MV-4-11 (cell line): ENCODE data around the gene APLN.

Source experiments
- DNase-seq: peaks from one replicate; lab custom pipeline; 2025; lab: John Stamatoyannopoulos, UW

The APLN gene

GRCh38 chrX:129640737-129641136, 14.0 kb downstream of the APLN start:
- DNase-seq: no peak

GRCh38 chrX:129638917-129639316, 15.8 kb downstream of the APLN start:
- no peak for DNase-seq

- DNase-seq: peak; percentile 37
Measured at GRCh38 chrX:129637217-129638109, 17.3 kb downstream of the APLN start.

- no peak for DNase-seq
Measured at GRCh38 chrX:129636175-129636681, 18.5 kb downstream of the APLN start.

GRCh38 chrX:129634541-129634940, 20.2 kb downstream of the APLN start:
- DNase-seq: no peak

GRCh38 chrX:129632443-129632842, 22.3 kb downstream of the APLN start:
- no peak for DNase-seq

- no peak for DNase-seq
Measured at GRCh38 chrX:129631849-129632248, 22.9 kb downstream of the APLN start.

GRCh38 chrX:129629837-129630236, 24.9 kb downstream of the APLN start:
- no peak for DNase-seq

- DNase-seq: no peak
Measured at GRCh38 chrX:129626026-129626425, 28.7 kb downstream of the APLN start.

- DNase-seq: no peak
Measured at GRCh38 chrX:129622757-129623301, 31.9 kb downstream of the APLN start.

- DNase-seq: no peak
Measured at GRCh38 chrX:129618997-129619396, 35.8 kb downstream of the APLN start.

GRCh38 chrX:129617420-129617819, 37.3 kb downstream of the APLN start:
- DNase-seq: no peak

- peak; percentile 0 for DNase-seq
Measured at GRCh38 chrX:129614481-129615255, 40.1 kb downstream of the APLN start.

- DNase-seq: no peak
Measured at GRCh38 chrX:129613596-129613995, 41.2 kb downstream of the APLN start.

GRCh38 chrX:129612396-129612795, 42.4 kb downstream of the APLN start:
- DNase-seq: no peak

- no peak for DNase-seq
Measured at GRCh38 chrX:129609395-129609794, 45.4 kb downstream of the APLN start.

GRCh38 chrX:129608496-129608895, 46.3 kb downstream of the APLN start:
- DNase-seq: no peak

- DNase-seq: peak; percentile 0
Measured at GRCh38 chrX:129606918-129607317, 47.8 kb downstream of the APLN start.

- peak; percentile 1 for DNase-seq
Measured at GRCh38 chrX:129600981-129601424, 53.8 kb downstream of the APLN start.

GRCh38 chrX:129599996-129600395, 54.8 kb downstream of the APLN start:
- no peak for DNase-seq

- DNase-seq: no peak
Measured at GRCh38 chrX:129599499-129599898, 55.3 kb downstream of the APLN start.

- no peak for DNase-seq
Measured at GRCh38 chrX:129597905-129598304, 56.9 kb downstream of the APLN start.

GRCh38 chrX:129596077-129596476, 58.7 kb downstream of the APLN start:
- DNase-seq: no peak
